Ascending aorta (tissue), 2 donors: Measurements from ENCODE around the gene ABCA7. TPM values are rescaled to one million over a fixed set of nuclear protein-coding genes. Genes with fewer than 3 reads are reported as not detected.

Experiments
- DNase-seq, 2 donors: peaks; one replicate each; pipeline ENCODE4 v3.0.0-alpha.2; 2019; ENCODE audit warnings: low spot score in 2 of 2
- H3K27ac ChIP-seq, 2 donors: fragments of 200-600 bp; sonication (generic); one replicate each; pipeline ENCODE4 v1.5.1; 2016 to 2017; ENCODE audit warnings: mild to moderate bottlenecking in 1 of 2
- H3K27me3 ChIP-seq: fragments of 200-600 bp; sonication (generic); one replicate; pipeline ENCODE4 v1.5.1; 2017
- H3K36me3 ChIP-seq, 2 donors: fragments of 200-600 bp; sonication (generic); one replicate each; pipeline ENCODE4 v1.5.1; 2016
- H3K4me1 ChIP-seq, 2 donors: fragments of 200-600 bp; sonication (generic); one replicate each; pipeline ENCODE4 v1.5.1; 2016 to 2017; ENCODE audit warnings: mild to moderate bottlenecking in 1 of 2
- H3K4me3 ChIP-seq, 2 donors: fragments of 200-600 bp; sonication (generic); one replicate each; pipeline ENCODE4 v1.5.1; 2016 to 2017; ENCODE audit warnings: mild to moderate bottlenecking in 1 of 2
- H3K9me3 ChIP-seq, 2 donors: fragments of 200-600 bp; sonication (generic); one replicate each; pipeline ENCODE4 v1.5.1; 2016
- intact Hi-C: fragments of 100-400 bp; cut with DNase I; formaldehyde crosslinking; loops from one replicate; pipeline ENCODE4 v1.15.1; 2023
- total RNA-seq: library from RNA; depleted of rRNA; stranded (reverse); fragments of >200 nt; gene quantifications from one replicate; pipeline ENCODE4 v1.1.0, GENCODE V29; 2016
- TF ChIP-seq, protein P1 (sequence below), 3 experiments: fragments of 200-600 bp in 2 of 3; fragments of 450-650 bp in 1 of 3; sonication (generic) in 2 of 3; IDR thresholded peaks; one replicate each; pipeline ENCODE4 v1.5.1; 2016 to 2019; ENCODE audit warnings: antibody characterized with exemption in 3 of 3, mild to moderate bottlenecking in 1 of 3, moderate library complexity in 1 of 3

The ABCA7 gene
- total RNA-seq, 1 donor from 2014 or later, result 96.6 TPM

DNA sequence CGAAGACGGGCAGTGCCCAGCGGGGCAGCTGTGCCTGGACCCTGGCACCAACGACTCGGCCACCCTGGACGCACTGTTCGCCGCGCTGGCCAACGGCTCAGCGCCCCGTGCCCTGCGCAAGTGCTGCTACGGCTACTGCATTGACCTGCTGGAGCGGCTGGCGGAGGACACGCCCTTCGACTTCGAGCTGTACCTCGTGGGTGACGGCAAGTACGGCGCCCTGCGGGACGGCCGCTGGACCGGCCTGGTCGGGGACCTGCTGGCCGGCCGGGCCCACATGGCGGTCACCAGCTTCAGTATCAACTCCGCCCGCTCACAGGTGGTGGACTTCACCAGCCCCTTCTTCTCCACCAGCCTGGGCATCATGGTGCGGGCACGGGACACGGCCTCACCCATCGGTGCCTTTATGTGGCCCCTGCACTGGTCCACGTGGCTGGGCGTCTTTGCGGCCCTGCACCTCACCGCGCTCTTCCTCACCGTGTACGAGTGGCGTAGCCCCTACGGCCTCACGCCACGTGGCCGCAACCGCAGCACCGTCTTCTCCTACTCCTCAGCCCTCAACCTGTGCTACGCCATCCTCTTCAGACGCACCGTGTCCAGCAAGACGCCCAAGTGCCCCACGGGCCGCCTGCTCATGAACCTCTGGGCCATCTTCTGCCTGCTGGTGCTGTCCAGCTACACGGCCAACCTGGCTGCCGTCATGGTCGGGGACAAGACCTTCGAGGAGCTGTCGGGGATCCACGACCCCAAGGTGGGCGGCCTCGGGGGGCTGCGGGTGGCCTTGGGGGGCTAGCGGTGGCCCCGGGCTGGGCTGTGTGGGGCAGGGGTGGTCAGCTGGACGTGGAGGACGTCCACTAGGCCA lies 34.9 kb upstream of the ABCA7 start:
- H3K9me3 ChIP-seq, result no peaks in the 10 kb centered on the region
- no peak overlapping the region for H3K27ac ChIP-seq
- H3K27me3 ChIP-seq, result no peaks in the 10 kb centered on the region
- intact Hi-C loops, result no loop called here
- H3K36me3 ChIP-seq, result peaks cover 14 to 17% of the 10 kb centered on the region in 2 donors
- no peak for DNase-seq
- H3K4me3 ChIP-seq, result no peak overlapping the region
- peaks cover 0 to 10% of the 10 kb centered on the region in 2 donors for H3K4me1 ChIP-seq
- TF ChIP-seq, protein P1, sequence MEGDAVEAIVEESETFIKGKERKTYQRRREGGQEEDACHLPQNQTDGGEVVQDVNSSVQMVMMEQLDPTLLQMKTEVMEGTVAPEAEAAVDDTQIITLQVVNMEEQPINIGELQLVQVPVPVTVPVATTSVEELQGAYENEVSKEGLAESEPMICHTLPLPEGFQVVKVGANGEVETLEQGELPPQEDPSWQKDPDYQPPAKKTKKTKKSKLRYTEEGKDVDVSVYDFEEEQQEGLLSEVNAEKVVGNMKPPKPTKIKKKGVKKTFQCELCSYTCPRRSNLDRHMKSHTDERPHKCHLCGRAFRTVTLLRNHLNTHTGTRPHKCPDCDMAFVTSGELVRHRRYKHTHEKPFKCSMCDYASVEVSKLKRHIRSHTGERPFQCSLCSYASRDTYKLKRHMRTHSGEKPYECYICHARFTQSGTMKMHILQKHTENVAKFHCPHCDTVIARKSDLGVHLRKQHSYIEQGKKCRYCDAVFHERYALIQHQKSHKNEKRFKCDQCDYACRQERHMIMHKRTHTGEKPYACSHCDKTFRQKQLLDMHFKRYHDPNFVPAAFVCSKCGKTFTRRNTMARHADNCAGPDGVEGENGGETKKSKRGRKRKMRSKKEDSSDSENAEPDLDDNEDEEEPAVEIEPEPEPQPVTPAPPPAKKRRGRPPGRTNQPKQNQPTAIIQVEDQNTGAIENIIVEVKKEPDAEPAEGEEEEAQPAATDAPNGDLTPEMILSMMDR (IDR thresholded peaks at IDR 0.05), result no peak

DNA sequence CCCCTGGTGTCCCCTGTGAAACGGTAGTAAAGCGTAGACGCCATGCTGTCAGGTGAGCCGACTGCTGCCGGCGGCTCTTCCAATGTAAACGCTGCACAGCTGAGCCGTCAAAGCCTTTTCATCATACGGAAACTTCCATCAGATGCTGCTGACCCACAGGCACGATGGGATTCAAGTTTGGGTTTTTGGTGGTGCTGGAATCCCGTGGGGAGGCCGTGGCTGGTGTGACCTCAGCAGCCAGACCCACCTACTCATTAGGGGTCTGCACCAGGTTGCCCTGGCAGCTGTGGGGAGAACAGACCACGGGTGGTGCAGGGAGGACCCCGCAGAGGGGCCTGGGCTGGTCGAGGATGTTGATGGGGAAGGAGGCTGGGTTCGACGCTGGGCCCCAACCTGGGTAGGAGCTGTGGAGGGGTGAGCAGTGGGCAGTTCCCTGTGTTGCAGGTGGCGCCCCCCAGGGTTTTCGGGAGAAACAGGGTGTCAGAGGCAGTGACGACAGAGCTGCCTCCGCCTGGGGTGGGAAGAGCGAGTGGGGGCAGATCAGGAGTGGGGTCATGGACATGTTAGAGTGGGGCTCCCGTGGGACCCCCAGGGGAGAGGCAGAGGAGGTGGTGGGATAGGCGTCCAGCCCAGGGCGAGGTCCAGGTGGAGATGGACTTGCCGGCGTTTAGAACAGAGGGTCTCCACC lies 33.1 kb upstream of the ABCA7 start:
- intact Hi-C loops, result no loop called here
- H3K4me3 ChIP-seq, result no peak overlapping the region

DNA sequence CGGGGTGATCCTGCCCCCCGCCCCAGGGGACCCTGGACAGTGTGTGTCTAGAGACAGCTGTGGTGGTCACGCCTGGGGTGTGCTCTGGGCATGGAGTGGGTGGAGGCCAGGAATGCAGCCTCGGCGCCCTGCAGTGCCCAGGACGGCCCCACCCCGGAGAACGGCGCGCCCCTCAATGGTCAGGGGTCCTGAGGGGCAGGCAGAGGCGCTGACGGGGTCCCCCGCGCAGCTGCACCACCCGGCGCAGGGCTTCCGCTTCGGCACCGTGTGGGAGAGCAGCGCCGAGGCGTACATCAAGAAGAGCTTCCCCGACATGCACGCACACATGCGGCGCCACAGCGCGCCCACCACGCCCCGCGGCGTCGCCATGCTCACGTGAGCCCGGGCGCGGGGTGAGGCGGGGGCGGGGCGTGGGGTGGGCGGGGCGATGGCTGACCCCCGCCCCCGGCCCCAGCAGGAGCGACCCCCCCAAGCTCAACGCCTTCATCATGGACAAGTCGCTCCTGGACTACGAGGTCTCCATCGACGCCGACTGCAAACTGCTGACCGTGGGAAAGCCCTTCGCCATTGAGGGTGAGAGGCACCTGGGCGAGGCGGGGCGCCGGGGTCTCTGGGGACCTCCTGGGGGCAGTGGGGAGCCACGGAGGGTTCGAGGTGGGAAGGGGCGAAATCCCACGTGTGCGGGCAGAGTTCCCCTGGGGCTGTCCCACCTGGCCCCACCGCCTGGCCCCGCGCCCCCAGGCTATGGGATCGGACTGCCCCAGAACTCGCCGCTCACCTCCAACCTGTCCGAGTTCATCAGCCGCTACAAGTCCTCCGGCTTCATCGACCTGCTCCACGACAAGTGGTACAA lies 32.3 kb upstream of the ABCA7 start:
- peaks cover 39 to 43% of the 10 kb centered on the region in 2 donors for H3K36me3 ChIP-seq
- H3K27me3 ChIP-seq, result no peaks in the 10 kb centered on the region
- no peak overlapping the region for H3K27ac ChIP-seq
- H3K4me1 ChIP-seq, result no peaks in the 10 kb centered on the region
- intact Hi-C loops, result no loop called here
- H3K4me3 ChIP-seq, result no peak overlapping the region
- no peak for DNase-seq
- TF ChIP-seq, protein P1 (IDR thresholded peaks at IDR 0.05), result no peak
- H3K9me3 ChIP-seq, result no peaks in the 10 kb centered on the region

More for the DNA sequence above, 33.1 kb upstream of the ABCA7 start:
- no peak for DNase-seq
- H3K9me3 ChIP-seq, result no peaks in the 10 kb centered on the region
- H3K27me3 ChIP-seq, result no peaks in the 10 kb centered on the region
- no peak overlapping the region for H3K27ac ChIP-seq
- H3K36me3 ChIP-seq, result peaks cover 32 to 35% of the 10 kb centered on the region in 2 donors
- H3K4me1 ChIP-seq, result no peaks in the 10 kb centered on the region
- TF ChIP-seq, protein P1 (IDR thresholded peaks at IDR 0.05), result no peak

DNA sequence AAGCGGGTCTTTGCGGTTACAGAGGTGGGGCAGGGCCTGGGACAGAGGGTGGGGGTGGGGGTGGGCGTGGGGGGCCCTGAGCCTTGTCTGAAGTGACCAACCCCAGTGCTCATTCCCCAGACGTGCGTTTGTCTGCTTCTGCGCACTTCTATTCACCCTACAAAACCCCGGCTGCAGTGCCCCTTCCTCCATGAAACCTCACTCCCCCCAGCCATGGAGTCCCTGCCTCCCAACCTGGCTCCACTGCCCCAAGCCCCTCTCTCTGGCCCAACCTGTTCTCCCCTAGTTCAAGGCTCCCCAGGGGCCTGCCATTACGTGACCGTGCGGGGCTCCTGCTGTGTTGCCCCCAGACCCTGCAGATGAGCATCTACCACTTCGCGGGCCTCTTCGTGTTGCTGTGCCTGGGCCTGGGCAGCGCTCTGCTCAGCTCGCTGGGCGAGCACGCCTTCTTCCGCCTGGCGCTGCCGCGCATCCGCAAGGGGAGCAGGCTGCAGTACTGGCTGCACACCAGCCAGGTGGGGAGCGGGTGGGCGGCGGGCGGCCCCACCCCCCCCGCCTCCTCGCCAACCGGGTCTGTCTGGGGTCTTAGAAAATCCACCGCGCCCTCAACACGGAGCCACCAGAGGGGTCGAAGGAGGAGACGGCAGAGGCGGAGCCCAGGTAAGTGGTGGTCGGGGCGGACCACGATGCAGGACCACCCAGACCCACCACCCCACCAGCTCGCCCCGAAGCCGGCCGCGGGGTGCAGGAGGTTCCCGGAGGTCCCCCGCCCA lies 31.5 kb upstream of the ABCA7 start:
- H3K27me3 ChIP-seq, result no peaks in the 10 kb centered on the region
- TF ChIP-seq, protein P1 (IDR thresholded peaks at IDR 0.05), result no peak
- H3K9me3 ChIP-seq, result no peaks in the 10 kb centered on the region
- no peak for DNase-seq
- H3K4me3 ChIP-seq, result no peak overlapping the region
- intact Hi-C loops, result no loop called here
- H3K4me1 ChIP-seq, result no peaks in the 10 kb centered on the region
- peaks cover 48 to 51% of the 10 kb centered on the region in 2 donors for H3K36me3 ChIP-seq
- H3K27ac ChIP-seq, result no peak overlapping the region
